Fibroblast of lung (primary cell): ENCODE measurements around the gene UNC13C. TPM values are rescaled to one million over a fixed set of nuclear protein-coding genes. Genes with fewer than 3 reads are reported as not detected.

Experiments used
- DNase-seq, 2 donors: peaks; one replicate each; pipeline versions ENCODE4 v3.0.0 to v3.0.0-alpha.2; 2010; ENCODE audit warnings: low read depth in 2 of 2
- H2AFZ ChIP-seq: 2 replicates; pipeline ENCODE4 v1.5.1; 2012; ENCODE audit warnings: low read length, control low read depth, inconsistent platforms
- H3K27ac ChIP-seq: 2 replicates; pipeline ENCODE4 v1.5.1; 2011; ENCODE audit warnings: low read length, control low read depth; ENCODE audit not compliant: insufficient read depth
- H3K27me3 ChIP-seq: 2 replicates; pipeline ENCODE4 v1.5.1; 2011; ENCODE audit warnings: mild to moderate bottlenecking, low read length; ENCODE audit not compliant: control insufficient read depth, insufficient read depth
- H3K36me3 ChIP-seq: 2 replicates; pipeline ENCODE4 v1.5.1; 2011; ENCODE audit warnings: low read length; ENCODE audit not compliant: control insufficient read depth, insufficient read depth
- H3K4me1 ChIP-seq: 2 replicates; pipeline ENCODE4 v1.5.1; 2011; ENCODE audit warnings: low read length; ENCODE audit not compliant: control insufficient read depth, insufficient read depth; ENCODE audit errors: extremely low read depth
- H3K4me2 ChIP-seq: 2 replicates; pipeline ENCODE4 v1.5.1; 2011; ENCODE audit warnings: low read length, control low read depth; ENCODE audit not compliant: insufficient read depth; ENCODE audit errors: extremely low read depth
- H3K4me3 ChIP-seq, 4 experiments: fragments of 200-600 bp in 1 of 4; sonication (generic) in 1 of 4; replicated peaks in 1 of 4; 2 replicates each; pipeline ENCODE4 v1.5.1; 2011 to 2016; ENCODE audit warnings: low read length in 4 of 4, low read depth in 3 of 4, mild to moderate bottlenecking in 3 of 4, control low read depth in 2 of 4, inconsistent platforms in 1 of 4, mixed read lengths in 1 of 4; ENCODE audit not compliant: insufficient read depth in 1 of 4; ENCODE audit errors: control extremely low read depth in 1 of 4
- H3K79me2 ChIP-seq: 2 replicates; pipeline ENCODE4 v1.5.1; 2012; ENCODE audit warnings: mild to moderate bottlenecking, low read length, inconsistent platforms; ENCODE audit not compliant: control insufficient read depth, insufficient read depth
- H3K9ac ChIP-seq: 2 replicates; pipeline ENCODE4 v1.5.1; 2011; ENCODE audit warnings: mild to moderate bottlenecking, low read length, control low read depth; ENCODE audit not compliant: insufficient read depth
- H3K9me3 ChIP-seq: 2 replicates; pipeline ENCODE4 v1.5.1; 2012; ENCODE audit warnings: low read depth, low read length; ENCODE audit not compliant: control insufficient read depth, insufficient read depth
- H4K20me1 ChIP-seq: 2 replicates; pipeline ENCODE4 v1.5.1; 2011; ENCODE audit warnings: low read length; ENCODE audit not compliant: control insufficient read depth, insufficient read depth; ENCODE audit errors: extremely low read depth
- EZH2 ChIP-seq: IDR thresholded peaks from 2 replicates; pipeline ENCODE4 v1.5.1; 2012; ENCODE audit warnings: low read length, control low read depth, mild to moderate bottlenecking; ENCODE audit errors: missing control alignments
- polyA plus RNA-seq, 2 donors: library from polyadenylated mRNA; depleted of rRNA in 1 of 2; stranded (reverse) in 1 of 2; unstranded in 1 of 2; fragments of >200 nt; gene quantifications; 2 replicates each; pipeline ENCODE4 v1.2.1, GENCODE V29; 2011 to 2012; ENCODE audit warnings: missing spikeins in 1 of 2
- total RNA-seq: library from RNA; depleted of rRNA; stranded (reverse); fragments of >200 nt; gene quantifications from 2 replicates; pipeline ENCODE4 v1.2.1, GENCODE V29; 2014
- TF ChIP-seq, protein P1 (sequence below), 2 donors: IDR thresholded peaks in 1 of 2; conservative IDR thresholded peaks in 1 of 2; 1 replicate in 1 of 2; 2 replicates in 1 of 2; pipeline ENCODE4 v1.5.1; 2011 to 2012; ENCODE audit warnings: low read length in 2 of 2, control low read depth in 1 of 2, inconsistent platforms in 1 of 2, low read depth in 1 of 2, mild to moderate bottlenecking in 1 of 2

Gene UNC13C
- total and polyA plus RNA-seq, 2 donors (not counting 1 experiment from before 2014, with no cell fraction given): not detected

DNA sequence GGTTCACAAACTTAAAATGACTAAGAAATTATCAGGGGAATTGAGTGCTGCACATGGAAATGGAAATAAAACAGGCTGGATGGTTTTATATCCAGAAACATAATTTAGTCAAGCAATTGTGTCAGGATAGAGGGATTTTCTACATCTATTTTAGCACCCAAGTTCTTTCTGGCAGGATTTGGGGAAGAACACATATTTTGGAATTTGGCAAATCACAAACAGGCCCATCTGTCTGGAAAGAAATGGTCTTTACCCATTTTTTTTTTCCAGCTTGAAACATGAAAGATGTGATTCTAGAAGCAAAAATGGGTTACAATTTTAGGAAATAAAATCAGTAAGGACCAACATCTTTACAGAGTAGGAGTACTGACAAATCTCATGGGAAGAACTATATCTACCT lies 14.4 kb upstream of the UNC13C start:
- H3K79me2 ChIP-seq: no peaks in the 10 kb centered on the region
- no peak for DNase-seq
- H3K4me2 ChIP-seq: no peak overlapping the region
- H3K9ac ChIP-seq: no peak overlapping the region
- H3K27ac ChIP-seq: no peak overlapping the region
- no peak overlapping the region for H2AFZ ChIP-seq
- TF ChIP-seq, protein P1, sequence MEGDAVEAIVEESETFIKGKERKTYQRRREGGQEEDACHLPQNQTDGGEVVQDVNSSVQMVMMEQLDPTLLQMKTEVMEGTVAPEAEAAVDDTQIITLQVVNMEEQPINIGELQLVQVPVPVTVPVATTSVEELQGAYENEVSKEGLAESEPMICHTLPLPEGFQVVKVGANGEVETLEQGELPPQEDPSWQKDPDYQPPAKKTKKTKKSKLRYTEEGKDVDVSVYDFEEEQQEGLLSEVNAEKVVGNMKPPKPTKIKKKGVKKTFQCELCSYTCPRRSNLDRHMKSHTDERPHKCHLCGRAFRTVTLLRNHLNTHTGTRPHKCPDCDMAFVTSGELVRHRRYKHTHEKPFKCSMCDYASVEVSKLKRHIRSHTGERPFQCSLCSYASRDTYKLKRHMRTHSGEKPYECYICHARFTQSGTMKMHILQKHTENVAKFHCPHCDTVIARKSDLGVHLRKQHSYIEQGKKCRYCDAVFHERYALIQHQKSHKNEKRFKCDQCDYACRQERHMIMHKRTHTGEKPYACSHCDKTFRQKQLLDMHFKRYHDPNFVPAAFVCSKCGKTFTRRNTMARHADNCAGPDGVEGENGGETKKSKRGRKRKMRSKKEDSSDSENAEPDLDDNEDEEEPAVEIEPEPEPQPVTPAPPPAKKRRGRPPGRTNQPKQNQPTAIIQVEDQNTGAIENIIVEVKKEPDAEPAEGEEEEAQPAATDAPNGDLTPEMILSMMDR (conservative IDR thresholded peaks at IDR 0.05 in 1 of 2, IDR thresholded peaks at IDR 0.05 in 1 of 2; ENCODE audit: low read depth in 1 of 2, low read length in 2 of 2): no peak
- no peak for TF ChIP-seq EZH2
- no peaks in the 10 kb centered on the region for H4K20me1 ChIP-seq
- H3K36me3 ChIP-seq: no peaks in the 10 kb centered on the region
- H3K27me3 ChIP-seq: no peaks in the 10 kb centered on the region
- H3K9me3 ChIP-seq: no peaks in the 10 kb centered on the region
- H3K4me3 ChIP-seq: no peak overlapping the region
- no peaks in the 10 kb centered on the region for H3K4me1 ChIP-seq

DNA sequence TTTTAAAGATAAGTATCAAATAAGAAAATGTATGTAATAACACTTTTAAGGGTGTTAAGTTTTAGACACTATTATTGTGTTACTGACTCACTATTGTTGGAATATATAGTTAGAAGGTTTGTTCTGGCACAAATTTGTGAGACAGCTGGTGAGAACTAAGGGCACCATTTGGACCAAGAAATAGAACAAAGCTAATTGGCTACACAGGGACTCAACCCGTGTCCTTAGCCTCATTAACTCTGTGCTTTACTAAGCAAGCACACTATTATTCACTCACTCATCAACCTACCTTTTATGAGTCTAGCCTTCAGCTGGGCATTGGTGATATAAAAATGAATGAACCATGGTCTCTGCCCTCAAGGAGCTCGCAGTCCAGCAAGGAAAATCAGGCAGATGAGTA lies 4.1 kb upstream of the UNC13C start:
- no peak overlapping the region for H2AFZ ChIP-seq
- DNase-seq: no peak
- H3K27ac ChIP-seq: no peak overlapping the region
- no peak overlapping the region for H3K9ac ChIP-seq
- no peaks in the 10 kb centered on the region for H3K79me2 ChIP-seq
- no peaks in the 10 kb centered on the region for H4K20me1 ChIP-seq
- H3K4me3 ChIP-seq: no peak overlapping the region
- H3K36me3 ChIP-seq: no peaks in the 10 kb centered on the region
- H3K4me1 ChIP-seq: no peaks in the 10 kb centered on the region
- no peak overlapping the region for H3K4me2 ChIP-seq
- no peaks in the 10 kb centered on the region for H3K9me3 ChIP-seq
- no peaks in the 10 kb centered on the region for H3K27me3 ChIP-seq
- TF ChIP-seq, protein P1 (conservative IDR thresholded peaks at IDR 0.05 in 1 of 2, IDR thresholded peaks at IDR 0.05 in 1 of 2; ENCODE audit: low read depth in 1 of 2, low read length in 2 of 2): no peak
- no peak for TF ChIP-seq EZH2

DNA sequence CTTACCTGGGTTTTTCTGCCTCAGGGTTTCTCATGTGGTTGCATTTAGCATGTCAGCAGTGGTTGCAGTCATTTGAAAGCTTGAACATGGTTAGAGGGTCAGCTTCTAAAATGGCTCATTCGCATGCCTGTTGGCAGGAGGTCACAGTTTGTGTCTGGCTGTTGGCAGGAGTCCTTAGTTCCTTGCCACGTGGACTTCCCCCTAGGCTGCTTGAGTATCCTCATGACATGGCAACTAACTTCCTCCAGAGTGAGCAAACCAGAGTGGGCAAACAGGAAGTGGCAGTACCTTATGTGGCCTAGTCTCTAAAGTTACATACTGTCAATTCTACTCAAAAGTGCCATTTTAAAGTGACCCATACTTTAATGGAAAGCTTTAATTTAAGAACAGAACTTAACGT lies 3.4 kb upstream of the UNC13C start:
- no peaks in the 10 kb centered on the region for H3K4me1 ChIP-seq
- H2AFZ ChIP-seq: no peak overlapping the region
- H3K27me3 ChIP-seq: no peaks in the 10 kb centered on the region
- no peak overlapping the region for H3K4me3 ChIP-seq
- no peak overlapping the region for H3K9ac ChIP-seq
- no peaks in the 10 kb centered on the region for H3K79me2 ChIP-seq
- no peak for DNase-seq
- no peaks in the 10 kb centered on the region for H3K36me3 ChIP-seq
- H3K4me2 ChIP-seq: no peak overlapping the region
- H4K20me1 ChIP-seq: no peaks in the 10 kb centered on the region
- H3K27ac ChIP-seq: no peak overlapping the region
- H3K9me3 ChIP-seq: no peaks in the 10 kb centered on the region
- no peak for TF ChIP-seq EZH2
- TF ChIP-seq, protein P1 (conservative IDR thresholded peaks at IDR 0.05 in 1 of 2, IDR thresholded peaks at IDR 0.05 in 1 of 2; ENCODE audit: low read depth in 1 of 2, low read length in 2 of 2): no peak
